PC-3 (cell line): Measurements from ENCODE around the gene FAHD1. TPM values are rescaled to one million over a fixed set of nuclear protein-coding genes. Genes with fewer than 3 reads are reported as not detected.
A peak's percentile ranks its signal among the peaks of the same experiment; 100 is the strongest.

ENCODE experiments used
- ATAC-seq: fragments of 200-7000 bp; cut with Tn5 transposase; 2 replicates; pipeline ENCODE4 v1.9.1; 2020; ENCODE audit warnings: mild to moderate bottlenecking, moderate library complexity
- BruUV-seq: library from RNA; stranded (reverse); fragments of 400-500 nt; replicated peaks from 2 replicates; lab custom pipeline; 2021; lab: Mats Ljungman, UMichigan
- CTCF ChIA-PET: fragments of 300-600 bp; sonication (Branson Sonifier 250); formaldehyde crosslinking; loops from one replicate; lab custom pipeline; 2022; ENCODE audit warnings: antibody characterized with exemption; lab: Charles Lee
- POLR2A ChIA-PET: fragments of 300-600 bp; sonication (Branson Sonifier 250); formaldehyde crosslinking; loops from one replicate; lab custom pipeline; 2022; ENCODE audit warnings: antibody characterized with exemption; ENCODE audit not compliant: unreplicated experiment; lab: Charles Lee
- DNase-seq: peaks from one replicate; pipeline ENCODE4 v3.0.0-alpha.2; 2015
- H2AFZ ChIP-seq: fragments of 300-600 bp; sonication (generic); 2 replicates; pipeline ENCODE4 v1.6.0; 2016; ENCODE audit warnings: antibody characterized with exemption, low read length
- H3F3A ChIP-seq: fragments of 300-600 bp; sonication (generic); one replicate; pipeline ENCODE4 v1.6.0; 2017; ENCODE audit warnings: antibody characterized with exemption, low read length, control low read depth, mild to moderate bottlenecking; ENCODE audit not compliant: unreplicated experiment
- H3K27ac ChIP-seq: fragments of 300-600 bp; sonication (generic); 2 replicates; pipeline ENCODE4 v1.5.1; 2016; ENCODE audit warnings: mild to moderate bottlenecking, low read length
- H3K27me3 ChIP-seq: fragments of 300-600 bp; sonication (generic); 2 replicates; pipeline ENCODE4 v1.6.1; 2016; ENCODE audit warnings: low read length, mixed read lengths
- H3K36me3 ChIP-seq: fragments of 300-600 bp; sonication (generic); 2 replicates; pipeline ENCODE4 v1.6.1; 2016; ENCODE audit warnings: low read depth, mixed run types, low read length, mixed read lengths
- H3K4me1 ChIP-seq: fragments of 300-600 bp; sonication (generic); 2 replicates; pipeline ENCODE4 v1.5.1; 2016; ENCODE audit warnings: low read length; ENCODE audit not compliant: insufficient read depth
- H3K4me2 ChIP-seq: fragments of 300-600 bp; sonication (generic); 2 replicates; pipeline ENCODE4 v1.6.0; 2016; ENCODE audit warnings: low read length
- H3K4me3 ChIP-seq: fragments of 300-600 bp; sonication (generic); 2 replicates; pipeline ENCODE4 v1.5.1; 2016; ENCODE audit warnings: mild to moderate bottlenecking, low read length, mixed read lengths
- H3K79me2 ChIP-seq: fragments of 300-600 bp; sonication (generic); 2 replicates; pipeline ENCODE4 v1.6.1; 2017; ENCODE audit warnings: low read length, mixed read lengths
- H3K9ac ChIP-seq: fragments of 300-600 bp; sonication (generic); 2 replicates; pipeline ENCODE4 v1.6.0; 2016; ENCODE audit warnings: mild to moderate bottlenecking, low read length
- H3K9me2 ChIP-seq: fragments of 300-600 bp; sonication (generic); replicated peaks from 2 replicates; pipeline ENCODE4 v1.6.1; 2016; ENCODE audit warnings: mixed run types, low read length, mixed read lengths
- H3K9me3 ChIP-seq: fragments of 300-600 bp; sonication (generic); 2 replicates; pipeline ENCODE4 v1.6.1; 2016; ENCODE audit warnings: low read length, mixed read lengths
- H4K20me1 ChIP-seq: fragments of 300-600 bp; sonication (generic); 2 replicates; pipeline ENCODE4 v1.6.1; 2016; ENCODE audit warnings: low read length, mixed read lengths
- EZH2 ChIP-seq: fragments of 300-600 bp; sonication (generic); IDR thresholded peaks from one replicate; pipeline ENCODE4 v1.6.1; 2017; ENCODE audit warnings: antibody characterized with exemption, mild to moderate bottlenecking, low read length; ENCODE audit not compliant: unreplicated experiment
- EZH2phosphoT487 ChIP-seq: fragments of 300-600 bp; sonication (generic); IDR thresholded peaks from 2 replicates; pipeline ENCODE4 v1.6.1; 2018; ENCODE audit warnings: mild to moderate bottlenecking, antibody characterized with exemption, low read length, borderline replicate concordance
- intact Hi-C: fragments of 100-400 bp; cut with micrococcal nuclease; formaldehyde crosslinking; loops from 2 replicates; pipeline ENCODE4 v1.9.0; 2023
- total RNA-seq: library from RNA; depleted of rRNA; stranded (reverse); fragments of >200 nt; gene quantifications from 2 replicates; pipeline ENCODE4 v1.2.3, GENCODE V29; 2014
- TF ChIP-seq, protein P1 (sequence below): fragments of 300-600 bp; sonication (generic); conservative IDR thresholded peaks from 2 replicates; pipeline ENCODE4 v1.5.1; 2017; ENCODE audit warnings: antibody characterized with exemption, low read depth, mild to moderate bottlenecking, low read length

FAHD1 gene
- total RNA-seq, 1 experiment from 2014 or later: 37.5 TPM

DNA sequence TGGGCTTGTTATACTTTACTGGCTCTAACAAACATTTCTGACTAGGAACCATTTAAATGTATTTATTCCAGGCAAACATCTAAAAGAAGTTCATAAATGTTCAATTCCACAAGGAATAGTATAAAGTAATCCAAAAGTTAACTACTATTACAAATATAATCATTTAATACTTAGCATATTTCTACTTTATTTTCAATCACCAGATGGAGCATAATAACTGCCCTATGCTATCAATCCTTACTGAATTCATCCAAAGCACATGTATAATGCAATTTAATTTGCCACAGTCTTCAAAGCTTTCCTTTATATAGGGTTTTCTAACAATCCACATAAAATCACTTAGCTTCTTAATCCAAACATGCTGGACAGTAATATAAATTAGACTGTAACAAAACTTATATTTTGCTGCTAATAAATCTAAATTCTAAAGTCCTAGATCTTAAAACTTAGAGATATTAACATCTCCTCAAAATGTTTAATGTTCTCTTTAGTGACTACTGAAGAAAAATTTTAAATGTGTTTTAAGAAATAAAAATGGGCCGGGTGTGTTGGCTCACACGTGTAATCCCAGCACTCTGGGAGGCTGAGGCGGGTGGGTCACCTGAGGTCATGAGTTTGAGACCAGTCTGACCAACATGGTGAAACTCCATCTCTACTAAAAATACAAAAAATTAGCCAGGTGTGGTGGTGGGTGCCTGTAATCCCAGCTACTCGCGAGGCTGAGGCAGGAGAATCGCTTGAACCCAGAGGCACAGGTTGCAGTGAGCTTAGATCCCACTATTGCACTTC lies 39.1 kb downstream of the FAHD1 start:
- Histone ChIP-seq H3F3A (peaks cover 3% of the 10 kb centered on the region), H3K4me1 (peaks cover 12% of the 10 kb centered on the region), H3K27ac (no peak overlapping the region), H2AFZ (no peak overlapping the region), H3K9ac (no peak overlapping the region), H3K36me3 (no peaks in the 10 kb centered on the region), H4K20me1 (no peaks in the 10 kb centered on the region), H3K79me2 (no peaks in the 10 kb centered on the region), H3K27me3 (no peaks in the 10 kb centered on the region), H3K9me3 (no peaks in the 10 kb centered on the region), H3K4me2 (no peak overlapping the region), H3K9me2 (no peaks in the 10 kb centered on the region), H3K4me3 (no peak overlapping the region)
- intact Hi-C loops: no loop called here
- DNase-seq (no peak), ATAC-seq (no peak)
- BruUV-seq: no TSS peak
- ChIA-PET CTCF (no interaction called here), POLR2A (no interaction called here)
- no peak for TF ChIP-seq EZH2
- TF ChIP-seq, protein P1, sequence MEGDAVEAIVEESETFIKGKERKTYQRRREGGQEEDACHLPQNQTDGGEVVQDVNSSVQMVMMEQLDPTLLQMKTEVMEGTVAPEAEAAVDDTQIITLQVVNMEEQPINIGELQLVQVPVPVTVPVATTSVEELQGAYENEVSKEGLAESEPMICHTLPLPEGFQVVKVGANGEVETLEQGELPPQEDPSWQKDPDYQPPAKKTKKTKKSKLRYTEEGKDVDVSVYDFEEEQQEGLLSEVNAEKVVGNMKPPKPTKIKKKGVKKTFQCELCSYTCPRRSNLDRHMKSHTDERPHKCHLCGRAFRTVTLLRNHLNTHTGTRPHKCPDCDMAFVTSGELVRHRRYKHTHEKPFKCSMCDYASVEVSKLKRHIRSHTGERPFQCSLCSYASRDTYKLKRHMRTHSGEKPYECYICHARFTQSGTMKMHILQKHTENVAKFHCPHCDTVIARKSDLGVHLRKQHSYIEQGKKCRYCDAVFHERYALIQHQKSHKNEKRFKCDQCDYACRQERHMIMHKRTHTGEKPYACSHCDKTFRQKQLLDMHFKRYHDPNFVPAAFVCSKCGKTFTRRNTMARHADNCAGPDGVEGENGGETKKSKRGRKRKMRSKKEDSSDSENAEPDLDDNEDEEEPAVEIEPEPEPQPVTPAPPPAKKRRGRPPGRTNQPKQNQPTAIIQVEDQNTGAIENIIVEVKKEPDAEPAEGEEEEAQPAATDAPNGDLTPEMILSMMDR: peak; percentile 30; the same call in 1 of the 2 replicates

DNA sequence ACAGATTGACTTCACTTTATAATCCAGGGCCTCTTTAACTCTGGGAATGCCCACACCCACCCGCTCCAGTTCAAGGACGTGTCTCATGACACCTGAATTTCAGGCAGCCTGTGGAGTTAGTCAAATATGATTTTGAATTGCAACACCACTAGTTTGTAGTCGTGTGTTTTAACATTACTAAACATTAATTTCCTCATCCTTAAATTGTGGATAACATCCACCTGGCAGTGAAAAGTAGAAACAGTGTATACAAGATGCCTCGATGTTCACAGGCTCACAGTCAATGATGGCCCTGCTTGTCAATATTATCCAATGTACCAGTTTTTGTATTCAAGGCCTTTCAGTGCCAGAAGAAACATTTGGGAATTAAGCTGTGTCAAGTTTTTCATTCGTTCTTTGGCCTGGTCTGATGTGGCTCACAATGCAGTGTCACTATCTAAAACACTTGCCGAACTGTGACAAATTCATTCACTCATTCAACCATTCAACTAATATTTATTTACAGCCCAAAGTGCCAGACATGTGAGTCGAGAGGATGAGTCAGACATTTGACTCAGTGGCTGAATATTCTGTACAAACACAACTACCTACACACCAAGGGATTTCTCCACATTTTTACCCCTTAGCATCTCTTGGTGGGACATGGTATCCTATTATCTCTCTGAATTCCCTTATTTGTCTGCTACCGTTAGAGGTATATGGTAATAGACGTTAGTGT lies 43.5 kb downstream of the FAHD1 start:
- Histone ChIP-seq H3K27ac (peak overlapping the region; percentile 58), H2AFZ (no peak overlapping the region), H3K36me3 (no peaks in the 10 kb centered on the region), H3K79me2 (no peaks in the 10 kb centered on the region), H3K9ac (no peak overlapping the region), H3K4me2 (peak overlapping the region; percentile 51), H3K27me3 (no peaks in the 10 kb centered on the region), H3K4me3 (no peak overlapping the region), H4K20me1 (no peaks in the 10 kb centered on the region), H3K9me2 (no peaks in the 10 kb centered on the region), H3K4me1 (peaks cover 13% of the 10 kb centered on the region), H3K9me3 (no peaks in the 10 kb centered on the region), H3F3A (peaks cover 3% of the 10 kb centered on the region)
- CTCF ChIA-PET: no interaction called here
- BruUV-seq: no TSS peak
- TF ChIP-seq EZH2phosphoT487 (no peak), EZH2 (no peak)
- TF ChIP-seq, protein P1: no peak
- intact Hi-C loops: no loop called here
- DNase-seq (peak; percentile 84), ATAC-seq (peak; percentile 90)
- POLR2A ChIA-PET: no interaction called here
